Pulmonary artery endothelial cell (primary cell): Measurements from ENCODE around the gene LDLRAD3. TPM values are rescaled to one million over a fixed set of nuclear protein-coding genes. Genes with fewer than 3 reads are reported as not detected.
A peak's percentile ranks its signal among the peaks of the same experiment; 100 is the strongest.

Source experiments
- DNase-seq: peaks from one replicate; pipeline ENCODE4 v3.0.0-alpha.2; 2011; ENCODE audit warnings: low read depth, low spot score
- total RNA-seq: library from RNA; depleted of rRNA; stranded (reverse); fragments of >200 nt; gene quantifications from 2 replicates; pipeline ENCODE4 v1.2.3, GENCODE V29; 2014

The LDLRAD3 gene
- total RNA-seq, 1 donor from 2014 or later: 9.5 TPM

DNA sequence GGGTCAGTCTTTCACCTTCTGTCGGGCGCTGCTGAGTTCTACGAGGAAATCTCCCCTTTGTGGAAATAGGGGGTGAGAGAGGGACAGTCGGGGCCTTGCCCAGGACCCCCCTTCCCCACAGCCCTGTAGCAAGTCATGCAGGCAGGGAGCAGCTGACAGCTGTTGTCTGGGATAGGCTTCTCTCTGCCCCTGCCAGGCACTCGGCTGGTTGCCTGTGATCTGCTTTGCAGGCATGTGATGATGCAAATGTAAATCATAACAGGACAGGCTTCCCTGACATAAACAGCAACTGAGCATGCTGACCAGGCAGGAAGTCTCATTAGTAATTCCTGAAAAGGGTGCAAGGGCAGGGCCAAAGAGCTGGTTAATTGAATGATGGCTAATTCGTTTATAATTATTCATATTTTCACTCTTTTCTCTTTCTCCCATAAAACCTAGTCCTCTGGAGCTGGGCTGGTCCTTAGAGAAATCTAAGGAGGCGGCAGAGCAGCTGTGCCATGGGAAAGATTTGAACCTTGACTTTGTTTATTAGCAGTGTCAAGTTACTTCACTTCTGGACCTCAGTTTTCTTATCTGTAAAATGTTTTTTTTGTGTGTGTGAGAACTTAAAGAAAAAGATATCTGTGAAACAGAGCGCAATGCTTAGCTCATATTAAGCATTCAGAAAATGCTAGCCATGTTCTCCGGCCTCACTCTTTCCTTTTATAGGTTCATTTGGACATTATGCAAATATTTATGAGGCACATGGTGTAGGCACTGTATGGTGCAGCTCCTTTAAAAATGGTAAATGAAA is 129.7 kb downstream of the LDLRAD3 start:
- peak; percentile 62 for DNase-seq

DNA sequence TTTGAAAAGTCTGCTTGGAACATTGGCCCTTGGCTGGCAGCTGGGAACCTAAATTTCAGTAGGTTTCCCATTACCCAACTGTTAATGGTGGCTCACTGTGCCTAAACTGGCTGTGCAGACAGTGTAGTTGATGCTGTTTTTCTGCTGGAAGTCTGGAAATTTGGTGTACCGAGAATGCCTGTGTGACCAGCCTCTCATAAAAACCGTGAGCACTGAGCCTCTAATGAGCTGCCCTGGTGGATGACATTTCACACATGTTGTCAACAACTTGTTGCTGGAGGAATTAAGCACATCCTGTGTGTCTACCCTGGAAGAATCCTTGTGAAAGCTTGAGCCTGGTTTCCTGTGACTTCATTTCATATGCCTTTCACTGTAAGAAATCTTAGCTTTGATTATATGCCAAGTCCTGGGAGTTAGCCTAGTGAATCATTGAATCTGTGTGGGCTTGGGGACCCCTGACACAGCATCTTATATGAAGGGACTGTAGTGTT is 131.1 kb downstream of the LDLRAD3 start:
- peak; percentile 83 for DNase-seq

DNA sequence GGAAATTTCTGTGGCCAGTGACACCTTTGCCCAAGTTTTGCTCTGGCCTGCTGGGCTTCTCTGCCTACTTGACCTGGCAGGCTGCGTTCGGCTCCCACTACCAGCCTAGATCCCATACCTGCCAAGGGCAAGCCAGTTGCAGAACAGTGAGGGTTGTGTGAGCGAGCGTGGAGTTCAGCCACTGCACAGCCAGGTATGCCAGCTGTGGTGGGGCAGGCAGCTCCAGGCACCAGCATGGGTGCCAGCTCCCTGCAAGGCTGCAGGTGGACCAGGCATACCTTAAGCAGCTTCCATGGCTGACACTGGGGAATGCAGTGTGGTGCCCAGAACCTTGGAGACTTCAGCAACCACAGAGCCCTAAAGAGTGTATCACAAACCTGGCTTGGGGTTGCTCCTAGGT is 133.5 kb downstream of the LDLRAD3 start:
- DNase-seq: no peak

GRCh38 chr11:36077886-36078685 is 134.2 kb downstream of the LDLRAD3 start:
- DNase-seq: no peak

- DNase-seq: no peak
These were observed 134.8 kb downstream of the LDLRAD3 start for GRCh38 chr11:36078686-36079055.

DNA sequence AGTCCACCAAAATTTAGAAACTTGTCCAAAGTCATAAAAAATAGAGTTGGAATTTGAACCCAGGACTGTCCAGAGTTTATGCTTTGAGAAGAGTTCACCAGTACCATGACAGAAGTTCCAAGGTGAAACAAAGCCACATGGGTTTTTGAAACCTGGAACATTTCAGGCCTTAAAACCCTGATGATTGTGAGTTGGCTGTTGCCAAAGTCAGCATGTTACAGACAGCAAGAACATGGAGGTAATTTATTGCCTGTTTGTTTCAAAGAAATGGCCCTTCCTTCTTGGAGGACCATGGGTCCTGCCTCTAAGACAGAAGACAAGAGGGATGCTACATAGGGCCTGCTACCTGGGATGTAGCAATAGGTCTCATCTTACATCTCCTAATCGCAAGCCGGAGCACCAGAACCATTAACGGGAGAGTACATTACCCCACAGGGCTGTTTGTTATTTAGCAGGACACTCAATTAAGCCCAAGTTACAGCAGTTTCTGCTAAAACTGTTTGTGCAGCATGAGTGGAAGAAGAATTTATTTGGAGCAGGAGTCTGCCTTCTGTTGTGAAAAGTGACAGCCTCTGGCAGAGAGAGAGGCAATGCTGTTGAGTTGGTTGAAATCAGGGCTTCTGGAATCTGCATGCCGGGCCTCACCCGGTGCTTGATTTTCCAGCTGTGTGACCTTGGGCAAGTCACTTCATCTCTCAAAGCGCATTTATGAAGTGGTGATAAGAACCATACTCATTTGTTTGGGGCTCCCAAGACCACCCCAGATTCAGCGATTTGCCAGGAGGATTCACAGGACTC is 136.2 kb downstream of the LDLRAD3 start:
- no peak for DNase-seq

DNA sequence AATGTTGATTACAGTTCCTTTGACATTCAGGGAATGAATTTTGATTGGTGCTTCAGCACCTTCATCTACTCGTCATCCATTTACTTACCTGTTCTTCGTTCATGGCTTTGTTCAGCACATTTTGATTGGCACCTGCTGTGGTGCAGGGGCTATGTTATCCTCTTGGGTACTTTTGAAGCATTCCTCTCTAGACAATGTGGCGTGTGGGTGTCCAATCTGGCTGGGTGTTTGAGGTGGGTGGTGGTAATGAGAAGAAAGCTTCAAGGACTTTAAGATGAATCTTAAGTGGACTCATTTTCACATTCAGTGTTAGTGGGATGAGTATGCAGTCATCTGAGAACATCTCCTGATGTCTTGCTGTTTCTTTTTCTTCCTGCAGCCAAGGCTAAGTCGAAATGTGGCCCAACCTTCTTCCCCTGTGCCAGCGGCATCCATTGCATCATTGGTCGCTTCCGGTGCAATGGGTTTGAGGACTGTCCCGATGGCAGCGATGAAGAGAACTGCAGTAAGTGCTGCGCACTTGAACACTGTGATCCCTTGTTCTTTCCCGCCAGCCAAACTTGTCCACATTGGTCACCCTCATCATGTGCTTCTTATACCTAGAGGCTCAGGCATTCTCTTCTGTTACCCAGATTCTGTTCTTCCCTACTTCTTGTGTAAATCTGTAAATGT is 137.5 kb downstream of the LDLRAD3 start:
- DNase-seq: no peak

DNA sequence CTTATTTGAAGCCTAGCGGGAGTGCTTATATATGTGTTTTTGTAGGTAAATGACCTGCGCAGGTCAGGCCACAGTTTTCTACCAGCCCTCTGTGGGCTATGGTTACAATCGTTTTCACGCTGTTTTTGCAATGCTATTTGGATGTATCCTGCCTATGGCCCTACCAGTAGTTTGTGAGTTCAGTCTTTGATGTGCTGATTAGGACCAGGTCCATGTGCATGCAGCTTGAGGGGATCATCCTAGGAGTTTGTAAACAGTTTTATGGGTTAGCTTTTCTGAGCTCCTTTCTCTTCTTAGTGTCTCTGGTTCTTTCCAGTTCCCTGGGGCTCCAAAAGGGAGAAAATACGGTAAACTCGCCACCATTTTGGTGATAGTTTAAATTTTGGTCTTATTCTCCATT is 142.5 kb downstream of the LDLRAD3 start:
- DNase-seq: no peak

GRCh38 chr11:36088266-36088972 is 144.6 kb downstream of the LDLRAD3 start:
- no peak for DNase-seq

DNA sequence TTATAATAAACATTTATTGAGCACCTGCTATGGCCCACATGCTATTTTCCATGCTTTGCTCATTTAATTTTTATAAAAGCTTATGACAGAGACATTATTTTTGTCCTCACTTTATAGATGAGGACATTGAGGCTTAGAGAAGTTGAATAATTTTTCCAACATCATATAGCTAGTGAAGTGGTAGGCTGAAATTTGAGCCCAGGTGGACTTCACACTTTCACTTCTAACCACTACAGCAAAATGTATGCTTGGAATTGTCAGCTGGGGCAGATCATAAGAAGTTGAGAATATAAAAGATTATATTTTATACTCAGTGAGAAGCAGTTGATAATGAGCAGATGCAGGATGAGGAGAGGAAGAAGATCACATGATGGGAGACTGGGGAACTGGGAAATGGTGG is 146.1 kb downstream of the LDLRAD3 start:
- DNase-seq: no peak

- no peak for DNase-seq
These were observed 146.7 kb downstream of the LDLRAD3 start for GRCh38 chr11:36090356-36091109.

GRCh38 chr11:36091256-36091811 is 147.5 kb downstream of the LDLRAD3 start:
- no peak for DNase-seq

DNA sequence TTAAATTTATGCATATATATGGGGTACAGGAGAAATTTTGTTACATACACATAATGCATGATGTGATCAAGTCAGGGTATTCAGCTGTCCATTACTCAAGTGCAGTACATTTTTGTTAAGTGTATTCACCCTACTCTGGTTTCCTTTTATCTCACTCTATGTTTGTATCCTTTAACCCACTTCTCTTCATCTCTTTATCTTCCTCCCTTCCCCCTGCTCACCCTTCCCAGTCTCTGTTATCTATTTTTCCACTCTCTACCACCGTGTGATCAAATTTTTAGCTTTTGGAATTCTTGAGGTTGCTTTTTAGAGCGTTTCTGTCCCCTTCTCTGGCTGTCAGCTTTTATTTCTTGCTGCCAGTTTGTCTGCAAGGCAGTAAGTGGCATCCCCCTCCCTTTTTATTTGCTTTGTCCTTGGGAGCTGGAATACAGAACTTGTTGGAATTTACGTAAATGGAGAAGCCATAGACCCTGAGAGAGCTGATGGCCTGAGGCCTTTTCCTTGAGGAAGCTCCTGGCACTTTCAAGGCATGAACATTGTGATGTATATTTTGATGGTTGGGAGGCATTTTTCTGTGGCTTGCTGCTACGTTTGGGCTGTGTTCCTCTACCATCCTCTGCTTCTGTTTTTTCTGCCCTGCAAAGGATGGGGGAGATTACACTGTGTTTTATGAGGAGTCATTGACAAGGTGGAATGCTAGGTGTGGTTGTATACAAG is 148.6 kb downstream of the LDLRAD3 start:
- no peak for DNase-seq

DNA sequence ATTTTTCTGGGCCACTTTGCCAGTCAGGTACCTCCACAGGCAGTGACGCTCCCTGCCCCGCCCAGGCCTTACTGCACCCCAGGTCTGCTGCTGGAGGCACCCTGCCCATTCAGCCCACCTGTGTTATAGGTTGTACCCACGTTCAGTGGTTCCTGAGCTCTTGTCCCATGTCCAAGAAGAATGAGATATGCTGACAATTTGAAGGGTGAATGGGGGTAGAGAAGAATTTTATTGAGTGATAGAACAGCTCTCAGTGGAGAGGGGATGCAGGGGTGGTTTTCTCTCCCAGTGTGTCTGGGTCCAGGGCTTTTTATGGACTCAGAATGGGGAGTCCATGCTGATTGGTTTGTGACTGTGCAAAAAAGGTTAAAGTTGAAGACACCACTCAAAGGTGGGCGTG is 149.7 kb downstream of the LDLRAD3 start:
- no peak for DNase-seq

GRCh38 chr11:36094164-36094563 is 150.3 kb downstream of the LDLRAD3 start:
- no peak for DNase-seq

- DNase-seq: no peak
These were observed 151.9 kb downstream of the LDLRAD3 start for GRCh38 chr11:36095716-36096115.

DNA sequence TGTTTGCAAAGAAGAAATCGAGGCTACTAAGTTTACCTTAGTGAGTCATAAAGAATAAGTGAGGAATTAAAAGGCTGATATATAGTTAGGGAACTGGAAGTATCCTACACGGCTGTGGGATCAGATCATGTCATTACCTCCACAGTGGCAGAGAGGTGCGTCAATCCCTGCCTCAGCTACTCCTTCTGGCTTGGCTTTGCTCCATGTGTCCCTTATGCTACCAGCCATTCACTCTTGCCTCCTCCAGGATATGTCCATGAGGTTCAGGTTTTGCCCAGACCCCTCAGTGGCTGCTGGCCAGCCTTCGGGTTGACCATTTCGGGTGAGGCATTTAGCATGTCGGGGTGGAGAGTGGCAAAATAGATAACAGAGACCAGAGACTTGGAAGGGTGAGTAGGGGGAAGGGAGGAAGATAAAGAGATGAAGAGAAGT is 153.4 kb downstream of the LDLRAD3 start:
- no peak for DNase-seq

DNA sequence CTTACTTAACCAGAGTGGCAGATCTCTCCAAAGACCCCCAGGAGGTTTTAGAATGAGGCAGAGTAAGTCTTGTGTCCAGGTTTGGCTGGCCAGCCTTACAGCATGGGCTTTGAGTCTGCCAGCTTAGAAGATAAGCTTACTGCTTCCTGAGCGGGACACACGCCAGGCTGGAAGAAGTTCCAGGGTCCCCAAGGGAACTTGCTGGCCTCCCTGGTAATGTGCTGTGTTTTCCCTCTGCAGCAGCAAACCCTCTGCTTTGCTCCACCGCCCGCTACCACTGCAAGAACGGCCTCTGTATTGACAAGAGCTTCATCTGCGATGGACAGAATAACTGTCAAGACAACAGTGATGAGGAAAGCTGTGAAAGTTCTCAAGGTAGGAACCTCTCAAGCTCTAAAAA is 154.2 kb downstream of the LDLRAD3 start:
- no peak for DNase-seq

DNA sequence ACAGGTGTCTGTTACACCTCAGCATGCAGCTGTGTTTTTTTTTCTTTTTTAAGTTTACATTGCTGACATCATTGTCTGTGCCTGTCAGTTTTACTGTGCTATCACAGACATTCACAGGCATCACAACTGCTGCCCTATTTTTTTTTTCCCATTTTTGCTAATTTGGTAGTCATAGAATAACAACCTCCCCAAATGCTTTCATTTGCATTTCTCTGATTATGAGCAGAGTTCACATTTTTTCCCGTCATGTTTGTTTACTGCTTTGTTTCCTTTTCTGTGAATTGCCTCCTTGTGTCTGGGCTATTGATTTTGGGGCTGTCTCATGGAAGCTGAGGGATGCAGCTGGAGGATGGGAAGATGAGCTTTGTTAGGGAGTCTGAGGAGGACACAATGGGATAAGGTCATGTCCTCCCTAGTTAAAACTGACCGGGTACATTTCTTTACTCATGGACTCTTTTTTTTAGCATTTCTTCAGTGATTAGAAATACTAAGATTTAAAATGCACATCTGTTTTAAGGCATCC is 155.1 kb downstream of the LDLRAD3 start:
- DNase-seq: no peak
